H54 (cell line): Measurements from ENCODE around the gene DPP7.

ENCODE experiments used
- DNase-seq: peaks from one replicate; pipeline ENCODE4 v3.0.0; 2011; ENCODE audit warnings: low spot score, mixed read lengths; ENCODE audit not compliant: insufficient read length
- FAIRE-seq: peaks from 3 replicates; lab custom pipeline; 2011; peaks lifted over from hg19 to GRCh38; lab: Jason Lieb, UNC
- POLR2A ChIP-seq: IDR thresholded peaks from 2 replicates; pipeline ENCODE4 v1.6.1; 2011; ENCODE audit warnings: low read depth, mild to moderate bottlenecking, low read length

Gene DPP7

GRCh38 chr9:137156567-137157375 lies 42.2 kb upstream of the DPP7 start:
- DNase-seq (no peak), FAIRE-seq (no peak)
- no peak for TF ChIP-seq POLR2A

- FAIRE-seq: no peak
- TF ChIP-seq POLR2A: no peak
Measured at GRCh38 chr9:137152844-137153405, 38.4 kb upstream of the DPP7 start.

GRCh38 chr9:137150617-137151457 lies 36.3 kb upstream of the DPP7 start:
- FAIRE-seq: no peak
- TF ChIP-seq POLR2A: no peak
- peak; percentile 95 for DNase-seq

More at GRCh38 chr9:137152844-137153405, 38.4 kb upstream of the DPP7 start:
- no peak for DNase-seq

- no peak for TF ChIP-seq POLR2A
- peak; percentile 96 for DNase-seq
- no peak for FAIRE-seq
Measured at GRCh38 chr9:137149942-137150616, 35.5 kb upstream of the DPP7 start.

GRCh38 chr9:137149363-137149762 lies 34.8 kb upstream of the DPP7 start:
- no peak for DNase-seq
- no peak for TF ChIP-seq POLR2A
- FAIRE-seq: no peak

GRCh38 chr9:137148661-137149060 lies 34.1 kb upstream of the DPP7 start:
- no peak for FAIRE-seq
- no peak for DNase-seq
- no peak for TF ChIP-seq POLR2A

GRCh38 chr9:137148242-137148641 lies 33.7 kb upstream of the DPP7 start:
- DNase-seq (no peak), FAIRE-seq (no peak)
- TF ChIP-seq POLR2A: no peak

GRCh38 chr9:137147793-137148160 lies 33.2 kb upstream of the DPP7 start:
- DNase-seq: no peak
- FAIRE-seq: no peak
- no peak for TF ChIP-seq POLR2A

- TF ChIP-seq POLR2A: peak; percentile 21; the same call in 1 of the 2 replicates
- no peak for FAIRE-seq
- no peak for DNase-seq
Measured at GRCh38 chr9:137147091-137147792, 32.7 kb upstream of the DPP7 start.

- DNase-seq: no peak
- FAIRE-seq: no peak
- no peak for TF ChIP-seq POLR2A
Measured at GRCh38 chr9:137146527-137146918, 32.0 kb upstream of the DPP7 start.

GRCh38 chr9:137145731-137146526 lies 31.4 kb upstream of the DPP7 start:
- FAIRE-seq: no peak
- no peak for DNase-seq

GRCh38 chr9:137143459-137143858 lies 28.9 kb upstream of the DPP7 start:
- no peak for TF ChIP-seq POLR2A
- DNase-seq (no peak), FAIRE-seq (no peak)

More at GRCh38 chr9:137145731-137146526, 31.4 kb upstream of the DPP7 start:
- no peak for TF ChIP-seq POLR2A
